ENCODE data around the gene RPS18. TPM values are rescaled to one million over a fixed set of nuclear protein-coding genes. Genes with fewer than 3 reads are reported as not detected.

The RPS18 gene
- polyA plus RNA-seq, 3 donors, result 2,430 to 3,295 (median 2,894) TPM

DNA sequence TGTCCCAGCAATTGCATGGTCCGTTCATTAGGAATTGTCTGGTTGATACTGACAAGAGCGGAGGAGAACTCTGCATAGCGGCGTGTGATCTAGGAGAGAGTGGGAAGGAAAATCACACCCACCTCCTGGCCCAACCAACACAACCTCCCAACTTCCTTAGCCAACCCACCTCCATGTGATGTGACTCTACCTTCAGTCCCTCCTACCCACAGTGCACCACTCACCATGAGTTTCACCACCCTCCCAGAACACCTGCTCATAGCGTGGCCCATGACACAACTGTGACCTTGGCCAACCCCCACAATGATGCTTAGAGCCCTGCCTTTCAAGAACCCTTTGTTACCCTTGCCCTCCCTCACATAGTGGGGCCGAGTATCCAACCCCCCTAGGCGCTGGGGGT is 7.9 kb upstream of the RPS18 start:
- 100% methylated on average over 4 of the region's 7 CpGs for WGBS (ENCODE audit: insufficient coverage)
- Histone ChIP-seq H3K9ac (ENCODE audit: insufficient read depth, low read length, poor library complexity, severe bottlenecking) (no peak overlapping the region), H3K36me3 (replicated peaks in 1 of 2; ENCODE audit: control insufficient read depth in 1 of 2, insufficient read depth in 2 of 2, low read length in 2 of 2) (peaks cover 75 to 100% of the 10 kb centered on the region in 2 donors), H3K27me3 (ENCODE audit: control insufficient read depth in 2 of 2, insufficient read depth in 2 of 2, low read length in 2 of 2) (no peaks in the 10 kb centered on the region), H3K4me1 (ENCODE audit: control insufficient read depth in 1 of 2, insufficient read depth in 2 of 2, low read length in 2 of 2) (peaks cover 5 to 6% of the 10 kb centered on the region in 2 donors), H3K4me2 (replicated peaks; ENCODE audit: extremely low read depth, low read length, poor library complexity, severe bottlenecking) (no peak overlapping the region), H3K4me3 (replicated peaks in 1 of 3; ENCODE audit: low read depth in 2 of 3, low read length in 3 of 3) (no peak overlapping the region), H3K9me3 (replicated peaks in 1 of 2; ENCODE audit: control insufficient read depth in 1 of 2, insufficient read depth in 1 of 2, low read length in 2 of 2) (no peaks in the 10 kb centered on the region), H3K27ac (ENCODE audit: low read depth in 1 of 2, low read length in 2 of 2) (peak overlapping the region in 1 of 2 donors; percentile 6), H2AFZ (ENCODE audit: insufficient read depth, low read depth, low read length, poor library complexity, severe bottlenecking) (no peak overlapping the region), H4K20me1 (ENCODE audit: insufficient read depth, low read length) (no peaks in the 10 kb centered on the region), H3K79me2 (ENCODE audit: insufficient read depth, low read length) (no peaks in the 10 kb centered on the region)
- Mint-ChIP-seq H3K36me3 (peaks cover 87 to 97% of the 10 kb centered on the region in 2 donors), H3K27ac (peak overlapping the region in 2 of 7 donors; percentile 16 to 62), H3K4me3 (no peak overlapping the region), H3K9me3 (no peaks in the 10 kb centered on the region), H3K4me1 (peaks cover 8% of the 10 kb centered on the region), H3K27me3 (ENCODE audit: low read depth in 3 of 3) (peaks cover 0 to 2% (median 1%) of the 10 kb centered on the region in 3 donors)
- intact Hi-C loops (cut with micrococcal nuclease), result no loop called here
- TF ChIP-seq, protein P1, sequence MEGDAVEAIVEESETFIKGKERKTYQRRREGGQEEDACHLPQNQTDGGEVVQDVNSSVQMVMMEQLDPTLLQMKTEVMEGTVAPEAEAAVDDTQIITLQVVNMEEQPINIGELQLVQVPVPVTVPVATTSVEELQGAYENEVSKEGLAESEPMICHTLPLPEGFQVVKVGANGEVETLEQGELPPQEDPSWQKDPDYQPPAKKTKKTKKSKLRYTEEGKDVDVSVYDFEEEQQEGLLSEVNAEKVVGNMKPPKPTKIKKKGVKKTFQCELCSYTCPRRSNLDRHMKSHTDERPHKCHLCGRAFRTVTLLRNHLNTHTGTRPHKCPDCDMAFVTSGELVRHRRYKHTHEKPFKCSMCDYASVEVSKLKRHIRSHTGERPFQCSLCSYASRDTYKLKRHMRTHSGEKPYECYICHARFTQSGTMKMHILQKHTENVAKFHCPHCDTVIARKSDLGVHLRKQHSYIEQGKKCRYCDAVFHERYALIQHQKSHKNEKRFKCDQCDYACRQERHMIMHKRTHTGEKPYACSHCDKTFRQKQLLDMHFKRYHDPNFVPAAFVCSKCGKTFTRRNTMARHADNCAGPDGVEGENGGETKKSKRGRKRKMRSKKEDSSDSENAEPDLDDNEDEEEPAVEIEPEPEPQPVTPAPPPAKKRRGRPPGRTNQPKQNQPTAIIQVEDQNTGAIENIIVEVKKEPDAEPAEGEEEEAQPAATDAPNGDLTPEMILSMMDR (IDR thresholded peaks at IDR 0.05), result no peak
- DNase-seq, result no peak

DNA sequence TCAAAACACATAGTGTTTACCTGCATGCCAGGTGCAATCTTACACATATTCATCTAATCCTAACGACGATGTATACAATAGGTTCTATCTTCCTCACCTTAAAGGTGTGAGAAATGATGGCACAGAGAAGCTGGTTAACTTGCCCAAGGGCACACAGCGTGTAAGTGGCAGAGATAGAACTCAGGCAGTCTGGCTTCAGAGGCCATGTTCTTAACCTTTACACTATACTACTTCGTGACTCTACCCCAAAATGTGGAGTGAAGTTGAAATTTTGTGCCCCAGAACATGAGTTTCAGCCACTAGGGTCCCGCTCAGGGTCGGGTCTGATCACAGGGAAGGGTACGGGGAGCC is 783 bp upstream of the RPS18 start:
- peak overlapping the region; percentile 93 to 99 for H3K27ac ChIP-seq (ENCODE audit: low read depth in 1 of 2, low read length in 2 of 2)
- peaks cover 60 to 67% of the 10 kb centered on the region in 2 donors for H3K36me3 Mint-ChIP-seq
- no peaks in the 10 kb centered on the region for H3K9me3 ChIP-seq (replicated peaks in 1 of 2; ENCODE audit: control insufficient read depth in 1 of 2, insufficient read depth in 1 of 2, low read length in 2 of 2)
- peaks cover 0 to 1% (median 0%) of the 10 kb centered on the region in 3 donors for H3K27me3 Mint-ChIP-seq (ENCODE audit: low read depth in 3 of 3)
- peaks cover 34% of the 10 kb centered on the region for H4K20me1 ChIP-seq (ENCODE audit: insufficient read depth, low read length)
- H3K36me3 ChIP-seq (replicated peaks in 1 of 2; ENCODE audit: control insufficient read depth in 1 of 2, insufficient read depth in 2 of 2, low read length in 2 of 2), result peaks cover 58 to 75% of the 10 kb centered on the region in 2 donors
- H2AFZ ChIP-seq (ENCODE audit: insufficient read depth, low read depth, low read length, poor library complexity, severe bottlenecking), result peak overlapping the region; percentile 90
- H3K4me2 ChIP-seq (replicated peaks; ENCODE audit: extremely low read depth, low read length, poor library complexity, severe bottlenecking), result peak overlapping the region; percentile 79
- H3K27ac Mint-ChIP-seq, result peak overlapping the region; percentile 98 to 100 (median 100)
- peaks cover 57% of the 10 kb centered on the region for H3K79me2 ChIP-seq (ENCODE audit: insufficient read depth, low read length)
- peak overlapping the region; percentile 83 to 95 (median 91) for H3K4me3 ChIP-seq (replicated peaks in 1 of 3; ENCODE audit: low read depth in 2 of 3, low read length in 3 of 3)
- 0% methylated on average over 3 of the region's 7 CpGs for WGBS (ENCODE audit: insufficient coverage)
- peak overlapping the region; percentile 96 to 100 for H3K4me3 Mint-ChIP-seq
- H3K9me3 Mint-ChIP-seq, result no peaks in the 10 kb centered on the region
- peak overlapping the region; percentile 89 for H3K9ac ChIP-seq (ENCODE audit: insufficient read depth, low read length, poor library complexity, severe bottlenecking)
- peaks cover 52% of the 10 kb centered on the region for H3K4me1 Mint-ChIP-seq
- peak in 1 of 3 donors; percentile 16 for DNase-seq
- H3K4me1 ChIP-seq (ENCODE audit: control insufficient read depth in 1 of 2, insufficient read depth in 2 of 2, low read length in 2 of 2), result peaks cover 48 to 54% of the 10 kb centered on the region in 2 donors
- TF ChIP-seq, protein P1 (IDR thresholded peaks at IDR 0.05), result no peak
- intact Hi-C loops (cut with micrococcal nuclease), result no loop called here
- H3K27me3 ChIP-seq (ENCODE audit: control insufficient read depth in 2 of 2, insufficient read depth in 2 of 2, low read length in 2 of 2), result no peaks in the 10 kb centered on the region
